Activated CD8-positive, alpha-beta memory T cell treated with anti-CD3 and anti-CD28 coated beads, Interleukin-2, amount 50 U/mL, for 24 hours (primary cell): ENCODE measurements around the gene HEYL.

ENCODE experiments used
- DNase-seq: peaks from one replicate; pipeline ENCODE4 v3.0.0-alpha.2; 2020; ENCODE audit errors: extremely low read depth

The HEYL gene

GRCh38 chr1:39637361-39637760 lies 2.1 kb downstream of the HEYL start:
- DNase-seq, result no peak

- DNase-seq, result no peak
Observed at GRCh38 chr1:39635871-39636210, 3.6 kb downstream of the HEYL start.

- DNase-seq, result no peak
Observed at GRCh38 chr1:39635205-39635870, 4.1 kb downstream of the HEYL start.

- DNase-seq, result no peak
Observed at GRCh38 chr1:39633422-39633821, 6.0 kb downstream of the HEYL start.

- no peak for DNase-seq
Observed at GRCh38 chr1:39632682-39633417, 6.6 kb downstream of the HEYL start.

GRCh38 chr1:39632323-39632681 lies 7.1 kb downstream of the HEYL start:
- DNase-seq, result no peak

- DNase-seq, result no peak
Observed at GRCh38 chr1:39631361-39632322, 7.8 kb downstream of the HEYL start.

GRCh38 chr1:39628807-39629350 lies 10.6 kb downstream of the HEYL start:
- DNase-seq, result no peak

- DNase-seq, result no peak
Observed at GRCh38 chr1:39626646-39627045, 12.8 kb downstream of the HEYL start.

- no peak for DNase-seq
Observed at GRCh38 chr1:39625462-39626273, 13.8 kb downstream of the HEYL start.

- DNase-seq, result no peak
Observed at GRCh38 chr1:39625009-39625408, 14.4 kb downstream of the HEYL start.

GRCh38 chr1:39623053-39623452 lies 16.4 kb downstream of the HEYL start:
- no peak for DNase-seq

- no peak for DNase-seq
Observed at GRCh38 chr1:39622427-39622826, 17.0 kb downstream of the HEYL start.

- no peak for DNase-seq
Observed at GRCh38 chr1:39620659-39621165, 18.7 kb downstream of the HEYL start.

- DNase-seq, result no peak
Observed at GRCh38 chr1:39617488-39618049, 21.9 kb downstream of the HEYL start.

- no peak for DNase-seq
Observed at GRCh38 chr1:39615086-39615673, 24.3 kb downstream of the HEYL start.

GRCh38 chr1:39614488-39614887 lies 25.0 kb downstream of the HEYL start:
- DNase-seq, result no peak

- no peak for DNase-seq
Observed at GRCh38 chr1:39613250-39613649, 26.2 kb downstream of the HEYL start.

- peak; percentile 52 for DNase-seq
Observed at GRCh38 chr1:39609618-39610331, 29.7 kb downstream of the HEYL start.

- DNase-seq, result no peak
Observed at GRCh38 chr1:39608921-39609320, 30.5 kb downstream of the HEYL start.
